Keratinocyte (primary cell): ENCODE data around the gene SERPINI2. TPM values are rescaled to one million over a fixed set of nuclear protein-coding genes. Genes with fewer than 3 reads are reported as not detected.

Experiments used
- DNase-seq: peaks from one replicate; pipeline ENCODE4 v3.0.0-alpha.2; 2011; ENCODE audit warnings: low read depth, missing footprints, low spot score
- FAIRE-seq: peaks from 2 replicates; lab custom pipeline; 2011; peaks lifted over from hg19 to GRCh38; lab: Jason Lieb, UNC
- H2AFZ ChIP-seq: 2 replicates; pipeline ENCODE4 v1.6.0; 2012; ENCODE audit warnings: low read length, control low read depth, inconsistent platforms; ENCODE audit not compliant: control insufficient read depth
- H3K27ac ChIP-seq: 2 replicates; pipeline ENCODE4 v1.5.1; 2011; ENCODE audit warnings: low read length; ENCODE audit not compliant: control insufficient read depth, insufficient read depth
- H3K27me3 ChIP-seq: 3 replicates; pipeline ENCODE4 v1.6.0; 2011; ENCODE audit warnings: low read length; ENCODE audit not compliant: control insufficient read depth, insufficient read depth; ENCODE audit errors: extremely low read depth
- H3K36me3 ChIP-seq, 2 experiments: 2 replicates in 1 of 2; 3 replicates in 1 of 2; pipeline ENCODE4 v1.5.1; 2011; ENCODE audit warnings: low read length in 2 of 2, mild to moderate bottlenecking in 1 of 2; ENCODE audit not compliant: control insufficient read depth in 2 of 2, insufficient read depth in 2 of 2; ENCODE audit errors: extremely low read depth in 1 of 2
- H3K4me1 ChIP-seq: 3 replicates; pipeline ENCODE4 v1.5.1; 2011; ENCODE audit warnings: low read length; ENCODE audit not compliant: control insufficient read depth, insufficient read depth; ENCODE audit errors: extremely low read depth
- H3K4me2 ChIP-seq: 3 replicates; pipeline ENCODE4 v1.6.0; 2011; ENCODE audit warnings: low read depth, low read length; ENCODE audit not compliant: control insufficient read depth, insufficient read depth; ENCODE audit errors: extremely low read depth
- H3K4me3 ChIP-seq, 3 experiments: fragments of 200-600 bp in 1 of 3; sonication (generic) in 1 of 3; 2 replicates in 2 of 3; 3 replicates in 1 of 3; pipeline ENCODE4 v1.5.1; 2011 to 2016; ENCODE audit warnings: low read length in 3 of 3, mild to moderate bottlenecking in 3 of 3, control low read depth in 2 of 3, inconsistent platforms in 1 of 3, low read depth in 1 of 3, mixed read lengths in 1 of 3, mixed run types in 1 of 3, moderate library complexity in 1 of 3; ENCODE audit not compliant: control insufficient read depth in 2 of 3, insufficient read depth in 2 of 3; ENCODE audit errors: extremely low read depth in 1 of 3
- H3K79me2 ChIP-seq: 2 replicates; pipeline ENCODE4 v1.6.0; 2012; ENCODE audit warnings: low read length; ENCODE audit not compliant: control insufficient read depth, insufficient read depth
- H3K9ac ChIP-seq: 3 replicates; pipeline ENCODE4 v1.6.0; 2011; ENCODE audit warnings: low read length; ENCODE audit not compliant: control insufficient read depth, insufficient read depth; ENCODE audit errors: extremely low read depth
- H3K9me1 ChIP-seq: 3 replicates; pipeline ENCODE4 v1.6.0; 2011; ENCODE audit warnings: low read length; ENCODE audit not compliant: control insufficient read depth, insufficient read depth; ENCODE audit errors: extremely low read depth
- H3K9me3 ChIP-seq: 2 replicates; pipeline ENCODE4 v1.5.1; 2012; ENCODE audit warnings: low read depth, low read length; ENCODE audit not compliant: control insufficient read depth
- H4K20me1 ChIP-seq: 3 replicates; pipeline ENCODE4 v1.6.0; 2011; ENCODE audit warnings: low read length; ENCODE audit not compliant: control insufficient read depth, insufficient read depth; ENCODE audit errors: extremely low read depth
- EZH2 ChIP-seq: IDR thresholded peaks from one replicate; pipeline ENCODE4 v1.6.1; 2012; ENCODE audit warnings: inconsistent platforms, mild to moderate bottlenecking, low read length, moderate library complexity
- dilution Hi-C: fragments of 300-500 bp; cut with MboI; formaldehyde crosslinking; loops from one replicate; pipeline ENCODE4 v1.7.0; 2020; ENCODE audit warnings: low sequenced_read_pairs; ENCODE audit not compliant: extremely low pct_ligation_motif_present
- polyA plus RNA-seq, 5 experiments: library from polyadenylated mRNA; depleted of rRNA in 3 of 5; stranded (reverse) in 3 of 5; stranded (forward) in 1 of 5; unstranded in 1 of 5; fragments of >200 nt; gene quantifications; 1 replicate in 1 of 5; 2 replicates in 3 of 5; 3 replicates in 1 of 5; pipeline versions ENCODE4 v1.2.1 to v1.2.3, GENCODE V29; 2011 to 2012; ENCODE audit warnings: missing spikeins in 2 of 5, low read depth in 1 of 5, low replicate concordance in 1 of 5
- TF ChIP-seq, protein P1 (sequence below), 3 experiments: IDR thresholded peaks in 1 of 3; conservative IDR thresholded peaks in 1 of 3; optimal IDR thresholded peaks in 1 of 3; 2 replicates in 2 of 3; 3 replicates in 1 of 3; pipeline versions ENCODE3 to v1.5.1; 2011; ENCODE audit warnings: low read length in 3 of 3, mild to moderate bottlenecking in 3 of 3, moderate library complexity in 2 of 3, control low read depth in 1 of 3, inconsistent platforms in 1 of 3; ENCODE audit not compliant: insufficient read depth in 2 of 3; ENCODE audit errors: extremely low read depth in 1 of 3

The SERPINI2 gene
- polyA plus RNA-seq, 1 donor (not counting 4 experiments of a cell fraction or from before 2014, with no cell fraction given) = not detected

DNA sequence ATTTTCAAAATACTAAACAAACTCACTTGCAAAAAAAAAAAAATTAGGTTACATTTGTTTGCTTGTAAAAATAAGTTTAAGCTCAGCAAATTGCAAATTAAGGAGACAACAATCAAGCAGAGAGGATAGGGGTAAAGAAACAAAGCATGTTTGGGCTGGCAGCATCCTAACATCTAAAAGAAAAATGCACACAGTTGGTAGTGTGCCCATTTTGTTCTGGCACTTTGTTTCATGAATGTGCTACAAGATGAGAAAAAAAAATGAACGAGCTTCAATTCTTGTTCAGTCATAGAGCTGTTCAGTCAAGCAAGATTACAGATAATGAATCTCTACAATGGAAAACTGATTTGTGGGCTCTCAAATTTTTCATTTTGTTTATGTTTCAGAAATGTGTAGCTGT, 76.0 kb downstream of the SERPINI2 start:
- Histone ChIP-seq H3K36me3 (no peaks in the 10 kb centered on the region), H3K9me3 (no peaks in the 10 kb centered on the region), H3K4me3 (no peak overlapping the region), H3K27me3 (no peaks in the 10 kb centered on the region), H2AFZ (no peak overlapping the region), H3K4me2 (no peak overlapping the region), H3K9ac (no peak overlapping the region), H3K27ac (no peak overlapping the region), H4K20me1 (no peaks in the 10 kb centered on the region), H3K4me1 (no peaks in the 10 kb centered on the region), H3K9me1 (no peaks in the 10 kb centered on the region), H3K79me2 (no peaks in the 10 kb centered on the region)
- no peak for FAIRE-seq
- TF ChIP-seq, protein P1, sequence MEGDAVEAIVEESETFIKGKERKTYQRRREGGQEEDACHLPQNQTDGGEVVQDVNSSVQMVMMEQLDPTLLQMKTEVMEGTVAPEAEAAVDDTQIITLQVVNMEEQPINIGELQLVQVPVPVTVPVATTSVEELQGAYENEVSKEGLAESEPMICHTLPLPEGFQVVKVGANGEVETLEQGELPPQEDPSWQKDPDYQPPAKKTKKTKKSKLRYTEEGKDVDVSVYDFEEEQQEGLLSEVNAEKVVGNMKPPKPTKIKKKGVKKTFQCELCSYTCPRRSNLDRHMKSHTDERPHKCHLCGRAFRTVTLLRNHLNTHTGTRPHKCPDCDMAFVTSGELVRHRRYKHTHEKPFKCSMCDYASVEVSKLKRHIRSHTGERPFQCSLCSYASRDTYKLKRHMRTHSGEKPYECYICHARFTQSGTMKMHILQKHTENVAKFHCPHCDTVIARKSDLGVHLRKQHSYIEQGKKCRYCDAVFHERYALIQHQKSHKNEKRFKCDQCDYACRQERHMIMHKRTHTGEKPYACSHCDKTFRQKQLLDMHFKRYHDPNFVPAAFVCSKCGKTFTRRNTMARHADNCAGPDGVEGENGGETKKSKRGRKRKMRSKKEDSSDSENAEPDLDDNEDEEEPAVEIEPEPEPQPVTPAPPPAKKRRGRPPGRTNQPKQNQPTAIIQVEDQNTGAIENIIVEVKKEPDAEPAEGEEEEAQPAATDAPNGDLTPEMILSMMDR (optimal IDR thresholded peaks at IDR 0.05 in 1 of 3, IDR thresholded peaks at IDR 0.05 in 1 of 3, conservative IDR thresholded peaks at IDR 0.05 in 1 of 3; ENCODE audit: extremely low read depth in 1 of 3, insufficient read depth in 2 of 3, low read length in 3 of 3) = no peak
- no peak for TF ChIP-seq EZH2
- DNase-seq = no peak
- dilution Hi-C loops = no loop called here

DNA sequence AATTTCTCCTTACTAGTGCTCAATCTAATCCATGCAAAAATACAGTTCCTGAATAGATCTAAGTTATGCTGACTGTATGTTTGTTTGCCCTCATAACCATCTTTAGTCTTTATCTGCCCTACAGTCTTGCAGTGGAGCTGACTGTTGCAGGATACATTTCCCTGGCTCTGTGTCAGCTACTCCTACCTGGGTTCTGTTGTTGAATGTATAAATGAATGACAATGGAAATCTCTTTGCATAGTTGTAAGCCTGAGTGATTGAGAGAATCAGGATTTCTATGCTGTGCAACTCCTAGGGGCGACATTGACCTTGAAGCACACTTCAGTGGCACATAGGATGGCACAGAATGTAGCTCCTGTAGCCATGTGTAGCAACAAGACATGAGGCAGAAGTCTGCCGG, 77.8 kb downstream of the SERPINI2 start:
- DNase-seq (no peak), FAIRE-seq (no peak)
- no peaks in the 10 kb centered on the region for H3K36me3 ChIP-seq
- H3K4me2 ChIP-seq = no peak overlapping the region
- H3K4me3 ChIP-seq = no peak overlapping the region
- no peaks in the 10 kb centered on the region for H3K9me1 ChIP-seq
- H3K27ac ChIP-seq = no peak overlapping the region
- no peak for TF ChIP-seq EZH2
- TF ChIP-seq, protein P1 (optimal IDR thresholded peaks at IDR 0.05 in 1 of 3, IDR thresholded peaks at IDR 0.05 in 1 of 3, conservative IDR thresholded peaks at IDR 0.05 in 1 of 3; ENCODE audit: extremely low read depth in 1 of 3, insufficient read depth in 2 of 3, low read length in 3 of 3) = no peak
- no peaks in the 10 kb centered on the region for H3K79me2 ChIP-seq
- no peaks in the 10 kb centered on the region for H3K4me1 ChIP-seq
- H2AFZ ChIP-seq = no peak overlapping the region
- no peaks in the 10 kb centered on the region for H4K20me1 ChIP-seq
- H3K9me3 ChIP-seq = no peaks in the 10 kb centered on the region
- no peak overlapping the region for H3K9ac ChIP-seq
- no peaks in the 10 kb centered on the region for H3K27me3 ChIP-seq
- dilution Hi-C loops = no loop called here
